ENCODE data around the gene CCDC146.
"Not testable (repeated sequence)": the region's sequence is repeated elsewhere in the genome, so short reads cannot be mapped to it uniquely, and the experiment has no call there.

The CCDC146 gene

GRCh38 chr7:77205706-77206105, 83.3 kb downstream of the CCDC146 start:
- no peak for DNase-seq

- DNase-seq = no peak
These were observed 86.0 kb downstream of the CCDC146 start for GRCh38 chr7:77208416-77208815.

- DNase-seq = no peak
These were observed 87.2 kb downstream of the CCDC146 start for GRCh38 chr7:77209479-77210139.

DNA sequence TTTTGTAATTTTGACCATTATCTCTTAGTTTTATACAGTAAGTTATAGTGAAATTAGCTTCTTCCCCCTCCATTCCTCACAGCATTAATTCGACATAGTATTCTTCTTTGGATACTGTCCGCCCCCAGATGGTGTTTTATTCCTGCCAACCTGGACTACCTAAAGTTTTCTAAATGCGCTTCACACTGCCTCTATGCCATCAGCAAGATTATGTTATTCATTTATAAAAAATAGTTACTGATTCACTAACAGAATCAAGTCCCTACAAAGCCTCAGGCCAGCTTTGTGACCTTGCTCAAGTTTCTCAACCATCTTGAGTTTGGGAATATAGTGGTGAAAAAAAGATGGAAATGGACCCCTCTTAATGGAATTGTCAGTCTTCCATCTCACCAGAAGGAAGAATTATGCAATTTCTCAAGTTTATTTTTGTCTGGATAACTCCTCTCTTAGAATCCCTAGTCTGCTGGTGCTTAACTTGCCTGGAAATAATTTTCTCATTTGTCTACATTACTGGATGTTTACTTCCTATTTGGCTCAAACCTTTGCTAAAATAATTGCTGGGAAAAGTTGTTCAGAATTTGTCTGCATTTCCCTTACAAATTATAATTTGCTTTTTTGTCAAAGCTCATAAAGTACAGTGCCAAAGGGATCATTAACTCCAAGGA, 93.9 kb downstream of the CCDC146 start:
- no peak for DNase-seq

DNA sequence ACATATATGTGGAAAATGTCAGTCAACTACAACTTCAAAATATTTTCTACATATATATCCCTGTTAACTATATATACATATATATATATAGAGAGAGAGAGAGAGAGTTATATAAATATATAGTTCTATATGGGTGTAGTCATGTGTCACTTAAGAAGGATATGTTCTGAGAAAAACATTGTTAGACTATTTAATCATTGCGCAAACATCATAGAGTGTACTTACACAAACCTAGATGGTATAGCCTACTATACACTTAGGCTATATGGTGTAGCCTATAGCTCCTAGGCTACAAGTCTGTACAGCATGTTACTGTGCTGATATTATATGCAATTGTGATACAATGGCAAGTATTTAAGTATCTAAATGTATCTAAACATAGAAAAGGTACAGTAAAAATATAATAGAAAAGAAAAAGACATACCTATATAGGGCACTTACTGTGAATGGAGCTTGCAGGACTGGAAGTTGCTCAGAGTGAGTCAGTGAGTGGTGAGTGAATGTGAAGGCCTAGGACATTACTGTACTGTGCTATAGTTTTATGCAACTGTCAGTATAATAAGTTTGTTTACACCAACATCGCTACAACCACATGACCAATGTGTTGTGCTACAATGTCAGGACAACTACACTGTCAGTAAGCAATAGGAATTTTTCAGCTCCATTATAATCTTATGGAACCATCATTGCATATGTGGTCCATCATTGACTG, 95.2 kb downstream of the CCDC146 start:
- no peak for DNase-seq

DNA sequence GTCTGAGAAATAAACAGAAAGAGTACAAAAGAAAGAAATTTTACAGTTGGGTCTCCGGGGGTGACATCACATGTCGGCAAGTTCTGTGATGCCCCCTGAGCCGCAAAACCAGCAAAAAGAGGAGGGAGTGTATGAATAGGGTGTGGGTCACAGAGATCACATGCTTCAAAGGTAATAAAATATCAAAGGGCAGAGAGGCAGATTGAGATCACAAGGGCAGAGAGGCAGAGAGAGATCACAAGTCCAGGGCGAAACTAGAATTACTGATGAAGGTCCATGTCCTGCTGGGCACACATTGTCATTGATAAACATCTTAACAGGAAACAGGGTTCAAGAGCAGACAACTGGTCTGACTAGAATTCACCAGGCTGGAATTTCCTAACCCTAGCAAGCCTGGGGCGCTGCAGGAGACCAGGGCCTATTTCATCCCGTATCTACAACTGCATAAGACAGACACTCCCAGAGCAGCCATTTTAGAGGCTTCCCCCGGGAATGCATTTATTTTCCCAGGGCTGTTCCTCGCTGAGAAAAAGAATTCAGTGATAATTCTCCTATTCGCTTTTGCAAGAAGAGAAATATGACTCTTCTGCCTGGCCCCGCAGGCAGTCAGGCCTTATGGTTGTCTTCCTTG, 97.4 kb downstream of the CCDC146 start:
- DNase-seq = not testable (repeated sequence)

- DNase-seq = no peak
These were observed 99.7 kb downstream of the CCDC146 start for GRCh38 chr7:77222065-77222464.

- no peak for DNase-seq
These were observed 100.4 kb downstream of the CCDC146 start for GRCh38 chr7:77222819-77223218.

GRCh38 chr7:77223261-77223660, 100.8 kb downstream of the CCDC146 start:
- no peak for DNase-seq

DNA sequence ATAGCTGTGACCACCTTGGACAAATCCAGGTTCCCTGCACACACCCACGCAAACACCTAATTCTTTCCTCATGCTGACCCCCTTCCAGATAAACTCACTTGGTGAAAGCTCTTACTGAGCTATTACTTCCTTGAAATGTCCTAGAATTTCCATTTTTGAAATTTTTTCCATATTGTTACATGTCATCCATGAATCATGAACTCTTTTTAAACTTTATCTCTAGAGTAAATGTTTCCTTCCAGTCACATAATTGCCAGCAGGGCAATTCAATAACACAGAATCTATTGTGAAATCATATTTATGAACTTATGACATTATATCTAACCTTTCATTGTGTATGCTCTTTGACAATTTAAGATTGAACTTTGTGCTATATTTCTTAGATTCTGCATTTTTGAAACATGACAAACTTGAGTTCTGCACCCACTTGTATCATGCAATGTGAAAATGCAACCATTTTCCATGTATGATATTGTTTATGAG, 104.0 kb downstream of the CCDC146 start:
- DNase-seq = no peak

DNA sequence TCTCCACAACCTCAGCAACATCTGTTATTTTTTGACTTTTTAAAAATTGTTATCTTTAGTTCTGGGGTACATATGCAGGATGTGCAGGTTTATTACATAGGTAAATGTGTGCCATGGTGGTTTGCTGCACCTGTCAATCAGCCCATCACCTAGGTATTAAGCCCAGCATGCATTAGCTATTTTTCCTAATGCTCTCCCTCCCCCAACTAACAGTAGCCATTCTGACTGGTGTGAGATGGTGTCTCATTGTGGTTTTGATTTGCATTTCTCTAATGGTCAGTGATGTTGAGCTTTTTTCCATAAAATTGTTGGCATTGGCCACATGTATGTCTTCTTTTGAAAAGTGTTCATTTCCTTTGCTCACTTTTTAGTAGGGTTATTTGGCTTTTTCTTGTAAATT, 106.4 kb downstream of the CCDC146 start:
- DNase-seq = not testable (repeated sequence)

DNA sequence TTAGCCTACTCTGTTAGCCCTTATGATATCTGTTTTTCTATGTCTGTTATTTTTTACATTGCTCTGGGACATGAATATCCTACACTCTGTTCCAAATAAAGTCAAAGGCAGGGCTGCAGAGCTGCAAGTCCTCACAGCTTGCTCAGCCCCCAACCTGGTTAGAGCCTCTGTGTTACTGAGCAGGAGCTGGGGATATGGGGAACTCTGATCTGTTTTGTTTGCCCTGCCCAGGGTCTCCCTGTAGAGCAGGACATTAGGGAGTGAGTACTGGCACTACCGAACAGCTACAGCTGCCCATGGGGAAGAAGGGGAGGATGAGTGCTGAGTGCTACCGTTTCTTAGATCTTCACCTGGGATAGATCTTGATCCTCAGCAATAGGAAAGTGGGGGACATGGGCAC, 110.1 kb downstream of the CCDC146 start:
- DNase-seq = no peak

DNA sequence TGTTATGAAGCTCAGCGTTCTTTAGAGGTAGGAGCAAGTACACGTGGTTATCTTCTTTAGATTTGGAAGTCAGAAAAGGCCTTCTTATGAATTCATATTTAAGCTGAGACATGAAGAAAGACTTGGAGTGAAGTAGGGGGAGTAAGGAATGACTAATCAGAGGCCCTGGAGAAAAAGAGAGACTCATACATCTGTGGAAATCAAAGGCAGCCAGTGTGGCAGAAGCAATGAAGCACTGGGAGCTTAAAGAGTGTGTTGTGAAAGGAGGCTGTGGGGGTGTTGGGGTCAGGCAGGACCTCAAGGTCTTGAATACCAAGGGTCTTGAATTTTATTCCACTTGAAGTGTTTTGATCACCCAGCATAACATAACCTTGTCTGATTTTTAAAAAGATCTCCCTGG, 112.9 kb downstream of the CCDC146 start:
- no peak for DNase-seq

GRCh38 chr7:77238703-77239136, 116.3 kb downstream of the CCDC146 start:
- DNase-seq = no peak

GRCh38 chr7:77239471-77239870, 117.1 kb downstream of the CCDC146 start:
- no peak for DNase-seq

- no peak for DNase-seq
These were observed 119.7 kb downstream of the CCDC146 start for GRCh38 chr7:77242068-77242467.

GRCh38 chr7:77242554-77242953, 120.1 kb downstream of the CCDC146 start:
- no peak for DNase-seq

DNA sequence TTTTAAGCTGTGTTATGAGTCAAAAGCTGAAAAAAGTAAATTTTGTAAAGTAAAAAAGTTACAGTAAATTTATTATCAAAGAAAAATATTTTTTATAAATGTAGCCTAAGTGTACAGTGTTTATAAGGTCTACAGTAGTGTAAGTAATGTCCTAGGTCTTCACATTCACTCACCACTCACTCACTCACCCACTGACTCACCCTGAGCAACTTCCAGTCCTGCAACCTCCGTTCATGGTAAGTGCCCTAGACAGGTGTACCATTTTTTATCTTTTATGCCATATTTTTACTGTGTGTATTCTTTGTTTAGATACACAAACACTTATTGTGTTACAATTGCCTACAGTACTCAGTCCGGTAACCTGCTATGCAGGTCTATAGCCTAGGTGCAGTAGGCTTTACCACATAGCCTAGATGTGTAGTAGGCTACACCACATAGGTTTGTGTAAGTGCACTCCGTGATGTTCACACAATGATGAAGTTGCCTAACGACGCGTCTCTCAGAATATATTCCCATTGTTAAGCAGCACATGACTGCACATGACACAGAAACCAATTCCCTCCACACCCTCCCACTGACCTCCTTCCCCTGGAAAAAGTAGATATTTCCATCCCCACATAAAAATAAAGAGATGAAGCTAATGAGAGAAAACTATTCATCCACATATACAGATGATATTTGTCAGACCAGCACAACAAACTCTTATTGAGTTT, 122.0 kb downstream of the CCDC146 start:
- DNase-seq = no peak

DNA sequence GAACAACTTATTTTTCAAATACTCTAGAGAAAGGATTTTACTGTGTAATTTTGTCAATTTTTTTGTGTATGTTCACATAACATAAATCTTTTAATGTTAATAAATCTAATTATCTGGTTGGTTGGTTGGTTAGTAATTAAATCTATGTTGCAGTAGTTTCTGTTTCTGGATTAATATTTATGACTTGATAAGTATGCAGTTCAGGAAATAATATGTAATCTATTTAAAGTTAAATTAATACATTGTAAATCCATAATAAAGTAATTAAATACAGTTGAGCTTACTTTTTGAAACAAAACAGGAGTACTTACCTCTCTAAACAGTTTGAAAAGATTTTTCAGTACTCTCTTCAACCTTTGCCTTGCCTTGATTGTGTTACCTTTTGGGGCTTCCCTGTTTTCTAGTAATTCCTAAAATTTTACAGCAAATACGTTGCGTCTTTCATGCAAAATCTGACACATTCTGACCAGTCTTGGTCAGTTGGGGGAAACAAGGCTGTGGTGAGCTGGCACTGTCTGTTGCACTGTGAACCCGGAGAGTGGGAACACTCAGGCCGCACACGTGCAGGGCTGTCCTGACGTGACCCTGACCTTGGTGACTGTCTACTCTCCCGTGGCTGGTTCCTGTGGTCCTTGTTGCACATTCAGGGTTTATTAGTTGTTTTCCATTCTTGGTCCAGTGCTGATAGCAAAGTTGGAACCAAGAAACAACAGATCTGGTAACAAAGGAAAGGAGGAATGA, 122.8 kb downstream of the CCDC146 start:
- DNase-seq = no peak

GRCh38 chr7:77246026-77246640, 123.7 kb downstream of the CCDC146 start:
- no peak for DNase-seq

DNA sequence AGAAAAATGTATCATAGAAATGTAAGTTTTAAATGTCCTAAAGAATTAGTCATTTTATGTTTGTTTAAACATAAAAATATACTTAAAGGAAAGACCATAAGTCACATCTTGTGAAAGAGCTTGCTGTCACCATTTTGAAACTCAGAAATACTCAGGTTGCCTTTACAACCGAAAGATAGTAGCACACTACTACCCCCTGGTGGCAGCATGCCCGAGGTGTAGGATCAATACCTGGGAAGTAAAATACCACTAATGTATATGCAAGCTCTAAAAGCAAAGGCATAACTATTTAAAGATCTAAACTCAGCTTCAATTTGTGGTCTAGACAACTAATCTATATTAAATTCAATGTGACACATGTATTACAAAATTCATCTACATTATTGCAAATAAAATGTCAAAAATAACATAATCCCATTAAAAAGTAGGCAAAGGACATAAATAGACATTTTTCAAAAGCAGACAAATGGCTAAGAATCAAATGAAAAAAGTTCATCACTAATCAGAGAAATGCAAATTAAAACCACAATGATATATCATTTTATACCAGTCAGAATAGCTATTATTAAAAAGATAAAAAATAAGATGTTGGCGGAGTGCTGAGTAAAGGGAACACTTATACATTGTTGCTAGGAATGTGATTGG, 124.9 kb downstream of the CCDC146 start:
- DNase-seq = peak; percentile 56

All from NCI-H1436 (cell line).